Measurements from ENCODE around the gene AFAP1.

Gene AFAP1

DNA sequence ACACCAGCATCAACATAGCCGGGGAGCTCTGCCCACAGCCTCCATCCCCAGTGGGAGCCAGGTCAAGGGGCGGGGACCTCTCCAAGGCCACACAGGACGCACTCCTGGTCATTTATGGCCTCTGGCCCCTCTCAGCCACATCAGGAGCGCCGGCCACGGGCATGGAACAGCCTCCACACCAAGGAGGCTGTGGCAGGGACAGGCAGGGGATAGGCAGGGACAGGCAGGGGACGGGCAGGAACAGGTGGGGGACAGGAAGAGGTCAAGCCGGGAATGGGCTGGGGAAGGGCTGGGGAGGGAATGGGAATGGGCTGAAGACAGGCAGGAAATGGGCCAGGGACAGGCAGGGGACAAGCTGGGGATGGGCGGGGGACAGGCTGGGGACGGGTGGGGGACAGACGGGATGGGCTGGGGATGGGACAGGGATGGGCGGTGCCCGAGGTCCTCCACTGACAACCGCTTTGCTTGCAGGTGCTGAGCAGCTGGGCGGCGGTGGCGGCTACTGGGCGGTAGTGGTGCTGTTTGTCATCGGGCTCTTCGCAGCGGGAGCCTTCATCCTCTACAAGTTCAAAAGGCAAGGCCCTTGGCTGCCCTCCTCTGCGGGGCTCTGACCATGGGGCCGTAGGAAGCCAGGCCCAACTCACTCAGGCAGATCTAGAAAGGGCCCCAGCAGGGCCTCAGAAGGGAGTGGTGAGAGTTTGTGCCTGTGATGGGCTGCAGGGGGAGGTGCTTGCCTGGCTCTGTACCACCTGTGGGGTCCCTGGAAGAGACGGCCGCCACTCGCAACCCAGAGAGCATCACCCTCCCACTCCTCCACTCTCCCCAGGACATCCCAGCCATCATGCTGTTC, 205.6 kb downstream of the AFAP1 start:
- FAIRE-seq, result no peak

DNA sequence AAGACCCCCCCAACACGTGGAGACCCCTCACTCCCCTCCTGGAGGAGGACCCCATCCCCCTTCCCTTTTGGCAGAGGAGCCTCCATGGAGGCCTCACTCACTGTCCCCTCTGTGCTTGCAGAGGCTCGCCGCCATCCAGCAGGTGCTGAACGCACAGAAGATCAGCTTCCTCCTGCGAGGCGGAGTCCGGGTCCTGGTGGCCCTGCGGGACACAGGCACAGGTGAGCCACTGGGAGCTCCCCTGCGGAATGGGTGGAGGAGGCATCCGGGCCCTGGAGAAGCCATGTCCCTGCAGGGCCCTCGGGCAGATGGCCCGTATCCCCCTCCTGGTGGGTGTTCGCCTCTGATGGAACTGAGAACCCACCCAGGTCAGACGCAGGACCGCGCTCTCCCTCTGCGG, 206.5 kb downstream of the AFAP1 start:
- no peak for FAIRE-seq

DNA sequence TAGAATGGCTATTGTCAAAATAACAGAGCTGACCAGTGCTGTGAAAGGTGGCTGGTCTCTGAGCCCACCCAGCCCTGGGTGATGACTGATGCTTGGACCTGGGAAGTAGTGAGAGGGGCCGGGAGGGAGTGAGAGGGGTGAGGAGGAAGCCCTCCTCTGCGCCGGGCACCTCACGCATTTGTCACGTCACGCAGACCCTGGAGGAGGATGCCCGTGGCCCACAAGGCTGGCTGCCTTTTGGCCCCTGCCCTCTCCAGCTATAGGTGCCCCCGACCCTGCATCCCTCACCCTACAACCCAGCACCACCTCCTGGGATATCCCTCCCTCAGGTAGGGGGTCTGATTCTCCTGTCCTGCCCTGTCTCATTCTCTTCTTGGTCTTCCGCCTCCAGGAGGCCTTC, 207.4 kb downstream of the AFAP1 start:
- FAIRE-seq, result no peak

- FAIRE-seq, result no peak
Observed at GRCh38 chr4:7731437-7731836, 208.2 kb downstream of the AFAP1 start.

- FAIRE-seq, result no peak
Observed at GRCh38 chr4:7727749-7728148, 211.9 kb downstream of the AFAP1 start.

DNA sequence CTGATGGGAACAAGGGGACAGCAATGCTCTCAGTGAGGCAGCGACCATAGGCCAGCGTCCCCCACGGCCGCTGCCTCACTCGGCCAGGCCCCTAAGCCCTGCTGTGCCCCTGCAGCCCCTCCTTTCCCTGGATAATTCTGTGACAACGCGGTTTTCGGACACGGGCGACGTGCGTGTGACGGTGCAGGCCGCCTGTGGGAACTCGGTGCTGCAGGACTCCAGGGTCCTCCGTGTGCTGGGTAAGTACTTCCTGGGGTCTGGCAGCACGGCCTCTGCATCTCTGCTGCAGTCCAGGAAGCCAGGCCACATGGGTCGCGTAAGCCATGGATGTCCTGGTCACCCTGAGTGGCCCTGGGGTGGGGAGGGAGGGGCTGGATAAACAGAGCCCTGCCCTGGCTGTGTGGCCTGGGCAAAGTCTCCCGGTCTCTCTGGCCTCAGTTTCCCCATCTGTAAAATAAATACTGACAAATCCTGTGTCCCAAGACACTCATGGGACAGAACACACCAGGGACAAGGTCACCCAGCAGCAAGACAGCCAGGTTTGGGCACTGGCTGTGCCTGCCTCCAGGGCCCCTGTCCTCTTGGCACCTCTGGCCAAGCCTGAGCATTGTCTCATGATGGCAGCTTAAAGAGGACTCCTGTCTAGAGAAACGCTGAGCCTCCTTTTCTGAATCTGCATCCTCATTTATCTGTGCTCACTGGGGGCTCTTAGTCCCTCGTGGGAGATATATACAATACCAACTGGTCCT, 212.8 kb downstream of the AFAP1 start:
- FAIRE-seq, result no peak

DNA sequence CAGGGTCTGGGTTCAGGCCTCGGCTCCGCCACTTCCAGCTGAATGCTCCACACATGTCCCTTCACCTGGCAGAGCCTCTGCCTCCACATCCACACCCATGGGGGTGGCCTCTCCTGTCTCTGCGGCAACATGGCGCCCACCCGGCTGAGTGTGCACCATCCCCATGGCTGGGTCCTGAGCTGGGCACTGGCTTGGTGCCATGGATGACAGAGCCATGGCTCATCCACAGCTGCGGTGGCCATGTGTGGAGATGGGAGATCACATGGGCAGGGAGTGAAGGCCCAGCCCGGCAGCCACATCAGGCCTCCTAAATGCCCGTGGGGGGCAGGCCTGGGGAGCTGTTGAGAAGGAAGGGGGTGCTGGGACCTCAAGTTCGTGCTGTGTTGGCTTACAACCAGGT, 213.7 kb downstream of the AFAP1 start:
- no peak for FAIRE-seq

- no peak for FAIRE-seq
Observed at GRCh38 chr4:7723625-7724024, 216.0 kb downstream of the AFAP1 start.

DNA sequence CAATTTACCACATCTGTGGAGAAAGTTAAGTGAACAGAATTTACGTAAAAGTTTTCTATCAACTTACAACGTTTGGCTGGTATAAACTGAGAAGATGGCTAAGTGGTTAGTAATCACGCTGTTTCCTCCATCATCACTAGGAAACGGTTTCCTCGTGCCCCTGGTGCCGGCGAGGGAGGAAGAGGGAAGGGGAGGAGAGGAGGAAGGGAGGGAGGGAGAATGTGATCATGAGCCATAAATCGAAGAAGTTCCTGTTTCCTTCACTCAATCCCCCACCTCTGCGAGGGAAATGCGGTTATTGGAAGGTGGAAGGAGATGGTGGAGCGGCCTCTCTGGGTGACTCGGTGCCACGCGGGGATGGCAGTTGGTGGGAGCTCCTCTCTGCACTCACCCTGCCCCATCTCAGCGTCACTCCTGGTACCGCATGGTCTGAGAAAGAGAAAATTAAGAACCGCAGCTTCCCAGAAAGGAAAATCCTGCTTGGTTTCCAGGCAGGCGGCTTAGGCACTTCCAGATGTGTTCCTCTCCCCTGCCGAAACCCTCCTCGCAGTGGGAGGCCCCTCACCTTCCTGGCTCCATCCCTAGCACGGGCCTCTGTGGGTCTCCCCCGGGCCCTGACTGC, 216.8 kb downstream of the AFAP1 start:
- no peak for FAIRE-seq

GRCh38 chr4:7721984-7722551, 217.6 kb downstream of the AFAP1 start:
- FAIRE-seq, result no peak

- FAIRE-seq, result no peak
Observed at GRCh38 chr4:7719354-7720174, 220.1 kb downstream of the AFAP1 start.

DNA sequence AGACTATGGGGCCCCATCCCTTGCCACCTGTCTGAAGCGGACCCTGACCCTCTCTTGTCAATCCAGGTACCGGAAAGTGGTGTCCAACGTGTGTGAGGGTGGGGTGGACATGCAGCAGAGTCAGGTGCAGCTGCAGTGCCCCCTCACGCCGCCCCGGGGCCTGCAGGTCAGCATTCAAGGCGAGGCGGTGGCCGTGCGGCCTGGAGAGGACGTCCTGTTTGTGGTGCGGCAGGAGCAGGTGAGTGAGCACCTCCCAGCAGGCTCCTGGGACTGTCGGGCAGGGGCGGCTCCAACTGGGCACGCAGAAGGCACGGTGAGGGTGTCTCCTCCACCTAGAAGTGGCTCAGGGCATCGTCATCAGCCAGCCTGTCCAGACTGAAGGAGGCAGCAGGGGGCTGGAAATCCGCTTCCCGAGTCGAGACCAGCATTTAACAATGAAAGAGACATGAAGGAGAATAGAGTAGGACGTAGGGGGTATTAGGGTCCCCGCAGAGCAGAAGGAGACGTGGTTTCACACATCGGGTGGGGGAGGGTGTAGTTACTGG, 221.6 kb downstream of the AFAP1 start:
- FAIRE-seq, result no peak

- no peak for FAIRE-seq
Observed at GRCh38 chr4:7717161-7717560, 222.5 kb downstream of the AFAP1 start.

GRCh38 chr4:7716010-7716721, 223.5 kb downstream of the AFAP1 start:
- no peak for FAIRE-seq

GRCh38 chr4:7715271-7716009, 224.2 kb downstream of the AFAP1 start:
- no peak for FAIRE-seq

GRCh38 chr4:7714738-7715137, 224.9 kb downstream of the AFAP1 start:
- FAIRE-seq, result no peak

DNA sequence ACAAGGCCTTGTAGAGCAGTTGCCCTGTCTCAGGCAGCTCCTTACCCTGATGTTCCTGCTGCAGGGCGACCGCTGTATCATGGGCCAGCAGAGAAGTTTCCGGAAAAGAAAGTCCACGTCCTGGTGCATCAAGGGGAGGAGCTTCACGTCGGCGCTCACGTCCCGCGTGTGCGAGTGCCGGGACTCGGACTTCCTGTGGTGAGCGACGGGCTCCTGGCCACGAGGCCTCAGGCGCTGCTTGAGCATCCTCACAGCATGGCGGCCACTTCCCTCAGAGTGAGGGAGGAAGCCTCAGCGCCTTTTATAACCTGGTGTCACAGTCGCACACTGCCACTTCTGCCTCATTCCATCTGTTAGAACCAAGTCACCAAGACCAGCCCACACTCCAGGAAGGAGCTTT, 225.5 kb downstream of the AFAP1 start:
- no peak for FAIRE-seq

GRCh38 chr4:7713757-7714156, 225.9 kb downstream of the AFAP1 start:
- no peak for FAIRE-seq

DNA sequence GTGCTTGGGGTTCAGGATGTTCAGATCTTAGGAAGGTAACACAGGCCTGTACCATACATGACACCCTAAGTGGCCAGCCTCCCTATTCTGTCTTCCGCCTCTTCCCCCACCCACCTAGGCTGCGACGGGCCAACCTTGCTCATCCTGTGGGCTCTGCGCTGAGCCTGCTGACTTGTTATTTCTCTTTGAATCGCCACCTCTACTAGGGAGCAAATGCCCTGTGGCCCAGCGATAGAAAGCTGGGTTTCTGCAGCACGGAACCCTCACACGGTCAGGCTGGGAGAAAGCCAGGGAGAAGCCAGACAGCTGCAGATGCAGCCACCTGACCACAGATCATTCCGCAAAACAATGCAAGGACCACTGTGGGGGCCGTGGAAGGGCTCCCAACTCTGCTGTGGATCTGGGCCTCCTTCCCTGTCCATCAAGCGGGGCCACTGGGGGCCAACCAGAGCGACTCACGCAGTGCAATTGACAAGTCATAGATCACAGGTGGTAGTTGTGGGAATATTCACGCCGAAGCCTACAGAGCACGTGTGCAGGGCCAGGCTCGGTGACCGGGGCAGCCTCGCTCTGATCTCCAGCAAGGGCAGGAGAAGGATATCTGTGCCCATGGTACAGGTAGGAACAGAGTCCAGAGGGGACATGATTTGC, 227.5 kb downstream of the AFAP1 start:
- no peak for FAIRE-seq

DNA sequence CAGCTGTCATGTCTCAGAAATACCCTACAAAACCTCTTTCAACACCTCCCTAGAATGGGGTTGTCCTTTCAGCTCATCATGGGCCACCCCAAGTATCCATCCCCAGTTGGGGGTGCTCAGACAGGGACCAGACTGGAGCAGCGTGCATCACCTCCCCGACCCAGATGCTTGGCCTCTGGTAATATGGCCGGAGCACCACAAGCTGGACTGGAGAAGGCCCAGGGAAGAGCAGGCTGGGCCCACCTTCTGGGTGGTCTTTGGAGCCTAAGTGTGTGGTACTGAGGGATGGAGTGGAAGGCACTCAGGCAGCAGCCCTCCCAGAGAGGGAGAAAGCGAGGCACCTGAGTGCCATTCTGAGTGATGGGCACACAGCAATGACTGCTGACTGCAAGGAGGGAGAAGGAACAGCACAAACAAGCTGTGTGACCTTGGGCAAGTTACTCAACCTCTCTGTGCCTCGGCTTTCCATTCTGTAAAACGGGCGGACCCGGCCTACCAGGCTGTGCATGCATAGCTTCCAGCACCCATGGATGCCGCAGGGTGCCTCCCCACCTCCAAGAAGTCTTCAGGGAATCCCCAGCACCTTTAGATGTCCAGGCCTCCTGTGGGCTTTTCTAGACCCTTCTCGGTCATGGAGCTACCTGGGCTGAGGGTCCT, 228.2 kb downstream of the AFAP1 start:
- no peak for FAIRE-seq
